GM21515 (cell line): Measurements from ENCODE around the gene CTIF.

ENCODE experiments used
- ATAC-seq: cut with Tn5 transposase; IDR thresholded peaks from one replicate; pipeline ENCODE4 v1.9.1; 2021; ENCODE audit not compliant: unreplicated experiment

Gene CTIF

DNA sequence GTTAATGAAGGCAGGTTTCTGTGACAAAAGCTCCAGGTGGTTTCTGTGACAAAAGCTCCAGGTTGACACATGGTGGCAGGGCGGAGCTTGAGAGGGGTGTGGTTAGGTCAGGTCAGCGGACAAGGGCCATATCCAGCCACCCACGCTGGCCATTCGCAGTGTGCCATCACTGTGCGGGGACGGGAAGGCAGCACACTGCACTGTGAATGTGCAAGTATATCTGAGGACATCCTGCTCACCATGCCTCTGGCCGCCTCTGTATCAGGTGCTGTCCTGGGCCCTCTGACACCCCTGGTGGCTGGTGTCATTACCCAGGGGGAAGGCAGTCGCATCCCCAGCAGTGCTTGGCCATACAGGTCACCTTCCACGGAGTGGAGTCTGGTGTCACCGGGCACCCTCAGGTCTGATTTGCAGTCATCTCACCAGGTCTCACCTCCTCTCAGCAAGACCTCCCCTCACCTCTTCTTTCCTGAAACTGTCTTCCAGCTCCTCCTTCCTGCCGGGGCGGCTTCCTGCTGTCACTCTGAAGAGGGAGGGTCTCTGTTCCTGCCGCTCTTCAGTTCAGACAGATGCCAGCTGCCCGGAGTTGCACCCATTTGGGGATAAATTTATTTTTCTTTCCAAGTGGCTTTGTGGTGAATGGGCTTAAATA, 34.9 kb downstream of the CTIF start:
- no peak for ATAC-seq

DNA sequence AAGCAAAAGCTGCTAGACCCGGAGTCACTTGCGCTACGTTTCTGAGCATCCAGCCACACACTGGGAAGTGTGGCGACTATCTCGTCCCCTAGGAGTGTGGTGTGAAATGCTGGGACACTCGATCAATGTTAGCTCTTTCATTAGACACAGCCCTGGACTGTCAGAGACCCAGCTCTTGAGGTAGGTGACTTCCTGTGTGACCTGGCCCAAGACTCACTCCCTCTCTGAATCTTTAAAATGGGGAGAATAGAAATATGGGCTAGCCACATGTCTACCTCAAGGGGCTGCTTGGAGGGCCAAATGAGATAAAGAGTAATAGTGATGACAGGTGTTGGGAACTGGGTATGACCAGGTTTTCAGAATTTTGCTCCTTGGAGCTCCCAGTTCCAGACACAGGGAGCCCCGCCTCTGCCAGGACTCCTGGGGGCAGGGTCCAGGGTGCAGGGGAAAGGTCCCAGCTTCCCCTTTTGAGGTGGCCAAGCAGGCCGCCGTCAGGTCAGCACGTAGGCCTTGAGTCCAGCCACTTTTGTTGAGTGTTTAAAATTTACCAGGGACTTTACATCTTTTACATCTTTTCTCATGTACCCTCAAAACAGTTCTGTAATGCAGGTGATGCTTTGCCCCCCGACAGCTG, 36.0 kb downstream of the CTIF start:
- no peak for ATAC-seq

- ATAC-seq: no peak
Observed at GRCh38 chr18:48575301-48575657, 36.4 kb downstream of the CTIF start.

GRCh38 chr18:48575658-48576456, 37.0 kb downstream of the CTIF start:
- no peak for ATAC-seq

- ATAC-seq: no peak
Observed at GRCh38 chr18:48576457-48576771, 37.6 kb downstream of the CTIF start.

GRCh38 chr18:48577478-48578190, 38.8 kb downstream of the CTIF start:
- ATAC-seq: no peak

GRCh38 chr18:48578289-48578688, 39.5 kb downstream of the CTIF start:
- ATAC-seq: no peak

GRCh38 chr18:48580066-48580465, 41.2 kb downstream of the CTIF start:
- no peak for ATAC-seq

DNA sequence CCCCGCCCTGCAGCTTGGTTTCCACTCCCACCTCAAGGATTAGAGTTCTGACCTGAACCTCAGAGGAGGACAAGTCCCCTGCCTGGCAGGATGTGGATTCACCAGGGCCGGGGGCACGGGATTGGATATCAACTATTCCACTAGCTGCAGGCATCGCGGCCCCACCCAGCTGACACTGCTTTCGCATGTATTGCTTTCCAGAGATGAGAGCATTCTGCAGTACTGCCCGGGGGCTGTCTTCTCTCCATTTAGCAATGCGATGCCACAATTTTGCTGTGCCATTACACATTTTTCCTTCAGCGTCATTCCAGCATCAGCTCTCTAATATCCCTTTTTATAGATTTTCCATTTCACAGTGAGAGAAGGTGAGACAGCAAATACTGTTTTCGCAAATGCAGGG, 42.0 kb downstream of the CTIF start:
- ATAC-seq: no peak

GRCh38 chr18:48581206-48581605, 42.4 kb downstream of the CTIF start:
- no peak for ATAC-seq

DNA sequence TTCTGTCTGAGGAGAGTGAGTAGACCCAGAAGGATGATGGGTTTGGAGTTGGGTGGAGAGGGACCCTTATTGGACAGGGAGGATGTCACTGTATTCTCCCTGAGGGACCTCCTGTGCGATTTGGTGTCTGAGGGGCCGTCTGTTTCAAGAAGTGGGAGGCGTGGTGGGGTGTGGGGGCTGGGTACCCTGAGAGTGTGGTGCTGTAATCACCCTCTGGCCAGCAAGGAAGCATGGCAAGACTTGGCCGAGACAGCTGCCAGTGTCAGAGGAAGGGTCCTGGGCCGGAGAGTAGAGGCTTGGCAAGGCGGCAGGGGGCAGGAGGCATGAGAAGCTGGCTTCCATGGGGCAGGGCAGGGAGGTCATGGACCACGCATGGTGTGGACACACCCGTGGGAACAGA, 43.1 kb downstream of the CTIF start:
- ATAC-seq: no peak

GRCh38 chr18:48582946-48583345, 44.1 kb downstream of the CTIF start:
- no peak for ATAC-seq

- ATAC-seq: no peak
Observed at GRCh38 chr18:48583573-48583972, 44.7 kb downstream of the CTIF start.

DNA sequence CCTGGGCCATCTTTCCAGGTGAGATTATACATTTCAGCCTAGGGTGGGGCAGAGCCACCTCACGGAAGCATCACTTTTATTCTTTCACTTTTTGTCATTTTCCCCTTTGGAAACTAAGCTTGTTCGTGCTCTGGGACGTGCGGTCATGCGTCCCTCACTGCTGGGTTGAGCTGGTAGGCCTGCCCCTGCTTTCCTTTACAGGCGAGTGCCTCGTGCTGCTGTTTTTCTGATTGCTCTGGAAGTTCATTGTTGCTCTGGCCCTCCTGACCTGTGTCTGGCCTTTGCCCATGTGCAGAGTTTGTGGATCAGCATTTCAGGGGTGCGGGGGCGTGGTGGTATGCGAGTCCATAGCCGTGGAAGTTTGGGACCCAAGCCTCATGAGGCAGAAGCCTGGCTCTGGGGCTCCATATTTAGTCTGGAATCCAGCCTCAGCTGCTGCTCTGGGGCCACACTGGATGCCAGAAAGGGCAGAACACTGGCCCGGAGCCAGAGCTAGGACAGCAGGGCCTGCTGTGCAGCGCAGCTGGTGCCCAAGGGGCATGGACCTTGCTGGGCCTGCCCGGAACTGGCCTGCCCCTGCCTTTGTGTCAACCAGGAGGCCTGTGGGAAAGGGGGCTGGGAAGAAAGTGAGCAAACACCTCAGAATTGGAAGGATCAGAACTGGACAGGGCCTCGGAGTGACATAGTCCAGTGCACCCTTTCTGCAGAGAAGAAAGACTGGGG, 51.1 kb downstream of the CTIF start:
- ATAC-seq: no peak

DNA sequence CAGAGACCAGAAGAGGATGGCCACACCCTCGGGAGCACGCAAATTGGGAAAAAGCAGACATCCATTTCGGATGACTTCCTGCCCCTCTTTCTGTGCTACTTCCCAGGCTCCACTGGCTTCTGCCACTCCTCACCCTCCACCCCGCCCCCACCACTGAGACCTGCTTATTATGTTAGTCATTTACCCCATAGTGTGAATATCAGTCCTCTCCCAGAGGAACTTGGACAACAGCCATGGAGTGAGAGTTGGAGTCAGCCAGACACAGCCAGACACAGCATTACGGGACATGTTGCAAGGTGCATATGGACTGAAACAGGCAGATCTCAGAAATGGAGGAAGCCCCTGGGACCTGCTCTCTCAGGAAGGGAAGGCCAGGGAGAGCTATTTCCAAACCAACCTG, 51.8 kb downstream of the CTIF start:
- no peak for ATAC-seq

DNA sequence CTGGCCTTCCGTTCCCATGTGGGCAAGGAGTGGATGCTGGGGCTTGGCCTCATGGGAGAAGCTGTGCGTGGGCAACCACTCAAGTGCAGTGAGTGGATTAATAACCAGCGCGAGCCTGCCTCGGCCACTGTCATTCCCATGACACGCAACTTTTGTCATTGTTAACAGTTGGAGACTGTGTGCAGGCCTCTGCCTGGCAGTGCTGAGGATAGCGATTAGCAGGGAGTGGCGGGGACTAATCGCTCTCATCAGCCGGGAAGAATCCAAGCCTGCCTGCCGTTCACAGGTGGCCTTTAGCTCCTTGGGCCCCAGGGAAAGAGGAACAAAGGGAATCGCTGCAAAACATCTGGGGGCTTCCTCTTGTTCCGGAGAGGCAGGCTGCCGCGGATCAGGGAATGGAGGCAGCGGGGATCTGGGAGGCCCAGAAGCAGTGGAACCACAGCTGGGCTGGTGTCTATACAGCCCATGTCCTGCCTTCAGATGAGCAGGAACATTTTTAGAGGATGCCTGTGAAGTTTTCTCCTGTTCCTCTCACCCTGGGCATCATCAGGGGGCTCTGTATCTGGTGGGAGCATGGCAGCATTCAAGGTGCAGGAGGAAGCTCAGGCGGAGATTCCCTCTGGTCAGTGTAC, 53.8 kb downstream of the CTIF start:
- no peak for ATAC-seq

GRCh38 chr18:48594471-48595094, 55.8 kb downstream of the CTIF start:
- ATAC-seq: no peak

DNA sequence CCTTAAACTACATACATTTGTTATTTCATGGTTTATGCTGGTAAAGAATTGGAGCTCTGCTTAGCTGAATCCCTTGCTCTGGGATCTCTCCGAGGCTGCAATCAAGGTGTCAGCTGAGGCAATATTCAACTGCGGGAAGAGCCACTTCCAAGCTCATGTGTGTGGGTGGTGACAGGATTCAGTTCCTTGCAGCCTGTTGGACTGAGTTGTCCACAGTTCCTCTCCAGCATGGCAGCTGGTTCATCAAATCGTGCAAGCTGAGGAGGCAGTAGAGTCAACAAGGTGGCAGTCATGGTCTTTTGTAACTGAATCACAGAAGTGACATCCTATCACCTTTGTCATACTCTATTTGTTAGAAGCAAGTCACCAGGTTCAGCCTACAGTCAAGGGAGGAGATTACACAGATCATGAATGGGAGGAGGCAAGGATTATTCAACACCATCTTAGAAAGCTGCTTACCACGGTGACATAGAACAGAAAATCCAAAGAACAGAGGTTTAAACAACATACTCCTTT, 56.9 kb downstream of the CTIF start:
- ATAC-seq: no peak

DNA sequence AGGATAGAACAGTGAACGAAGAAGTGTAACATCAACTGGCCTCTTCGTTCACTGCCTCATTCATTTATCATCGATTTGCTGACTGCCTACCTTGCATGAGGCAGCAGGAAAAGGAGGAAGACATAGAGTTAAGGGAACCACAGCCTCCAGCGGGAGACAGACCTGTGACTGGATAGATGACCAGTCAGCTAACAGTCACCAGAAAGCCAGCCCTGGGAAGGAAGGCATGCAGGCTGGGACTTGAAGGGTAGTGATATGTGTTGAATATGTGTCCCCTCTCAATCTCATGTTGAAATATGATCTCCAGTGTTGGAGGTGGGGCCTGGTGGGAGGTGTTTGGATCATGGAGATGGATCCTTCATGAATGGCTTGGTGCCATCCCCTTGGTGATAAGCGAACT, 58.3 kb downstream of the CTIF start:
- ATAC-seq: no peak

DNA sequence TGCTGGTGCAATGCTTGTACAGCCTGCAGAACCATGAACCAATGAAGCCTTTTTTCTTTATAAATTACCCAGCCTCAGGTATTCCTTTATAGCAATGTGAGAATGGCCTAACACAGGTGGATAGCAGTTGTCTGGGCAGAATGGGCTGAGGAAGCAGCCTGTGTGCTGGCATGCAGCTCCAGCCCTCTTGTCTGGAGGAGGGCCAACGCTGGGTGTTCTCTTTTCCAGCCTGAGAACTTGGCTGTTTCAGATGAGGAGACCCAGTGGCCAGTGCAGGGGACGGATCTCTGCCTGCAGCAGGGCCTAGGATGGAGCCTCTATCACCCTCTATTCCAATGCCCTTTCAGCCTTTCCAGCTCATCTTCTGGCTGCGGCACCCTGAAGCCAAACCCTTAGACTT, 58.8 kb downstream of the CTIF start:
- no peak for ATAC-seq
